Astrocyte (in vitro differentiated cells and primary cell): Measurements from ENCODE around the gene KCNQ1. TPM values are rescaled to one million over a fixed set of nuclear protein-coding genes. Genes with fewer than 3 reads are reported as not detected.

Experiments
- DNase-seq: peaks from one replicate; pipeline ENCODE4 v3.0.0-alpha.2; 2010; ENCODE audit warnings: low read depth
- FAIRE-seq: peaks from 2 replicates; lab custom pipeline; 2011; peaks lifted over from hg19 to GRCh38; lab: Jason Lieb, UNC
- H2AFZ ChIP-seq: 2 replicates; pipeline ENCODE4 v1.6.0; 2012; ENCODE audit warnings: low read depth, low read length, inconsistent platforms
- H3K27ac ChIP-seq: 2 replicates; pipeline ENCODE4 v1.5.1; 2011; ENCODE audit warnings: low read depth, low read length, inconsistent platforms
- H3K27me3 ChIP-seq: 2 replicates; pipeline ENCODE4 v1.6.0; 2011; ENCODE audit warnings: low read length, inconsistent platforms; ENCODE audit not compliant: insufficient read depth
- H3K36me3 ChIP-seq: 2 replicates; pipeline ENCODE4 v1.5.1; 2011; ENCODE audit warnings: low read length, inconsistent platforms; ENCODE audit not compliant: insufficient read depth
- H3K4me1 ChIP-seq: 2 replicates; pipeline ENCODE4 v1.5.1; 2011; ENCODE audit warnings: low read length, inconsistent platforms; ENCODE audit not compliant: insufficient read depth
- H3K4me2 ChIP-seq: 2 replicates; pipeline ENCODE4 v1.6.0; 2012; ENCODE audit warnings: low read length, inconsistent platforms
- H3K4me3 ChIP-seq: 2 replicates; pipeline ENCODE4 v1.5.1; 2011; ENCODE audit warnings: low read depth, mild to moderate bottlenecking, low read length, inconsistent platforms; ENCODE audit not compliant: insufficient read depth
- H3K79me2 ChIP-seq: 2 replicates; pipeline ENCODE4 v1.6.0; 2012; ENCODE audit warnings: mild to moderate bottlenecking, low read length, inconsistent platforms; ENCODE audit not compliant: insufficient read depth
- H3K9ac ChIP-seq: 2 replicates; pipeline ENCODE4 v1.6.0; 2012; ENCODE audit warnings: mild to moderate bottlenecking, low read length, inconsistent platforms
- H3K9me3 ChIP-seq: 2 replicates; pipeline ENCODE4 v1.5.1; 2012; ENCODE audit warnings: low read depth, mild to moderate bottlenecking, low read length, inconsistent platforms; ENCODE audit not compliant: insufficient read depth
- H4K20me1 ChIP-seq: 2 replicates; pipeline ENCODE4 v1.6.0; 2012; ENCODE audit warnings: low read length, inconsistent platforms; ENCODE audit not compliant: insufficient read depth
- H3K27ac Mint-ChIP-seq: one replicate; pipeline ENCODE4 v1.8.0; 2021; ENCODE audit warnings: mild to moderate bottlenecking, mixed read lengths; ENCODE audit not compliant: unreplicated experiment
- H3K27me3 Mint-ChIP-seq: one replicate; pipeline ENCODE4 v1.8.0; 2021; ENCODE audit warnings: low read depth, mixed read lengths; ENCODE audit not compliant: unreplicated experiment
- H3K36me3 Mint-ChIP-seq: one replicate; pipeline ENCODE4 v1.8.0; 2021; ENCODE audit warnings: low read depth, mixed read lengths; ENCODE audit not compliant: unreplicated experiment
- H3K4me1 Mint-ChIP-seq: one replicate; pipeline ENCODE4 v1.8.0; 2021; ENCODE audit warnings: low read depth, mixed read lengths; ENCODE audit not compliant: unreplicated experiment
- H3K4me3 Mint-ChIP-seq: one replicate; pipeline ENCODE4 v1.8.0; 2021; ENCODE audit warnings: mild to moderate bottlenecking, moderate library complexity, mixed read lengths; ENCODE audit not compliant: unreplicated experiment
- H3K9me3 Mint-ChIP-seq: one replicate; pipeline ENCODE4 v1.8.0; 2021; ENCODE audit warnings: mild to moderate bottlenecking, mixed read lengths; ENCODE audit not compliant: unreplicated experiment
- CTCF ChIP-seq: IDR thresholded peaks from 2 replicates; pipeline ENCODE4 v1.5.1; 2011; ENCODE audit warnings: low read depth, mild to moderate bottlenecking, inconsistent platforms, low read length, moderate library complexity; ENCODE audit not compliant: insufficient read depth
- EZH2 ChIP-seq: IDR thresholded peaks from 2 replicates; pipeline ENCODE4 v1.6.1; 2012; ENCODE audit warnings: mild to moderate bottlenecking, low read length, inconsistent platforms; ENCODE audit not compliant: insufficient read depth
- total RNA-seq: library from RNA; stranded (reverse); gene quantifications from 2 replicates; pipeline ENCODE4 v1.2.1, GENCODE V29; 2021

The KCNQ1 gene
- total RNA-seq, 1 donor from 2014 or later = not detected

GRCh38 chr11:2566223-2567025, 121.6 kb downstream of the KCNQ1 start:
- peaks cover 45% of the 10 kb centered on the region for H3K27me3 Mint-ChIP-seq
- H3K4me3 ChIP-seq = no peak overlapping the region
- H3K27ac Mint-ChIP-seq = no peak overlapping the region
- H3K4me2 ChIP-seq = no peak overlapping the region
- H3K27me3 ChIP-seq = peaks cover 2% of the 10 kb centered on the region
- H3K9ac ChIP-seq = no peak overlapping the region
- H3K79me2 ChIP-seq = no peaks in the 10 kb centered on the region
- no peak overlapping the region for H3K27ac ChIP-seq
- H3K36me3 ChIP-seq = no peaks in the 10 kb centered on the region
- DNase-seq (no peak), FAIRE-seq (no peak)
- H4K20me1 ChIP-seq = no peaks in the 10 kb centered on the region
- no peak overlapping the region for H2AFZ ChIP-seq
- TF ChIP-seq CTCF = no peak
- TF ChIP-seq EZH2 = no peak
- H3K36me3 Mint-ChIP-seq = no peaks in the 10 kb centered on the region
- H3K4me1 Mint-ChIP-seq = no peaks in the 10 kb centered on the region
- H3K4me1 ChIP-seq = no peaks in the 10 kb centered on the region
- no peak overlapping the region for H3K4me3 Mint-ChIP-seq
- H3K9me3 Mint-ChIP-seq = no peaks in the 10 kb centered on the region
- H3K9me3 ChIP-seq = no peaks in the 10 kb centered on the region

GRCh38 chr11:2567026-2567671, 122.3 kb downstream of the KCNQ1 start:
- Mint-ChIP-seq H3K36me3 (no peaks in the 10 kb centered on the region), H3K4me3 (no peak overlapping the region), H3K9me3 (no peaks in the 10 kb centered on the region), H3K4me1 (no peaks in the 10 kb centered on the region), H3K27ac (no peak overlapping the region), H3K27me3 (peaks cover 45% of the 10 kb centered on the region)
- no peaks in the 10 kb centered on the region for H3K79me2 ChIP-seq
- no peak for FAIRE-seq
- no peaks in the 10 kb centered on the region for H4K20me1 ChIP-seq
- H3K27me3 ChIP-seq = peaks cover 2% of the 10 kb centered on the region
- DNase-seq = no peak
- no peak overlapping the region for H3K4me2 ChIP-seq
- no peak overlapping the region for H3K9ac ChIP-seq
- H3K4me3 ChIP-seq = no peak overlapping the region
- TF ChIP-seq CTCF (no peak), EZH2 (no peak)
- no peak overlapping the region for H3K27ac ChIP-seq
- H3K9me3 ChIP-seq = no peaks in the 10 kb centered on the region
- no peaks in the 10 kb centered on the region for H3K36me3 ChIP-seq
- H3K4me1 ChIP-seq = no peaks in the 10 kb centered on the region
- H2AFZ ChIP-seq = no peak overlapping the region

- no peaks in the 10 kb centered on the region for H3K9me3 Mint-ChIP-seq
- no peaks in the 10 kb centered on the region for H3K36me3 ChIP-seq
- no peak overlapping the region for H2AFZ ChIP-seq
- no peak overlapping the region for H3K27ac ChIP-seq
- no peak for DNase-seq
- no peak overlapping the region for H3K4me3 Mint-ChIP-seq
- H3K4me2 ChIP-seq = no peak overlapping the region
- H3K79me2 ChIP-seq = no peaks in the 10 kb centered on the region
- H3K4me1 ChIP-seq = no peaks in the 10 kb centered on the region
- H3K9ac ChIP-seq = no peak overlapping the region
- no peak for TF ChIP-seq EZH2
- TF ChIP-seq CTCF = no peak
- no peaks in the 10 kb centered on the region for H3K36me3 Mint-ChIP-seq
- H3K4me1 Mint-ChIP-seq = no peaks in the 10 kb centered on the region
- no peaks in the 10 kb centered on the region for H3K27me3 ChIP-seq
- no peaks in the 10 kb centered on the region for H3K9me3 ChIP-seq
- no peak overlapping the region for H3K4me3 ChIP-seq
- no peak for FAIRE-seq
- no peaks in the 10 kb centered on the region for H4K20me1 ChIP-seq
- no peak overlapping the region for H3K27ac Mint-ChIP-seq
- peaks cover 36% of the 10 kb centered on the region for H3K27me3 Mint-ChIP-seq
Measured at GRCh38 chr11:2569321-2569721, 124.5 kb downstream of the KCNQ1 start.
